Activated effector memory CD4-positive, alpha-beta T cell treated with anti-CD3 and anti-CD28 coated beads, Interleukin-2, amount 50 U/mL, for 16 hours (primary cell): Measurements from ENCODE around the gene NSG1.
"Not testable (repeated sequence)": the region's sequence is repeated elsewhere in the genome, so short reads cannot be mapped to it uniquely, and the experiment has no call there.

ENCODE experiments used
- DNase-seq: peaks from one replicate; pipeline ENCODE4 v3.0.0-alpha.2; 2020

The NSG1 gene

GRCh38 chr4:4437798-4438470, 51.0 kb downstream of the NSG1 start:
- DNase-seq: no peak

- DNase-seq: no peak
These were observed 52.0 kb downstream of the NSG1 start for GRCh38 chr4:4438891-4439290.

- DNase-seq: no peak
These were observed 52.9 kb downstream of the NSG1 start for GRCh38 chr4:4439782-4440181.

GRCh38 chr4:4440333-4441061, 53.6 kb downstream of the NSG1 start:
- no peak for DNase-seq

- no peak for DNase-seq
These were observed 56.9 kb downstream of the NSG1 start for GRCh38 chr4:4443821-4444220.

- no peak for DNase-seq
These were observed 59.5 kb downstream of the NSG1 start for GRCh38 chr4:4446434-4446833.

GRCh38 chr4:4455210-4455865, 68.4 kb downstream of the NSG1 start:
- no peak for DNase-seq

GRCh38 chr4:4456351-4456750, 69.4 kb downstream of the NSG1 start:
- DNase-seq: no peak

GRCh38 chr4:4456816-4457578, 70.1 kb downstream of the NSG1 start:
- no peak for DNase-seq

- DNase-seq: no peak
These were observed 71.1 kb downstream of the NSG1 start for GRCh38 chr4:4457803-4458553.

GRCh38 chr4:4459181-4459580, 72.3 kb downstream of the NSG1 start:
- DNase-seq: no peak

- peak; percentile 64 for DNase-seq
These were observed 73.9 kb downstream of the NSG1 start for GRCh38 chr4:4460759-4461158.

GRCh38 chr4:4461178-4461577, 74.3 kb downstream of the NSG1 start:
- no peak for DNase-seq

- DNase-seq: peak; percentile 84
These were observed 74.9 kb downstream of the NSG1 start for GRCh38 chr4:4461850-4462249.

- no peak for DNase-seq
These were observed 76.1 kb downstream of the NSG1 start for GRCh38 chr4:4462970-4463369.

GRCh38 chr4:4465238-4465637, 78.3 kb downstream of the NSG1 start:
- DNase-seq: not testable (repeated sequence)
